IPS-18a (cell line): ENCODE data around the gene SORCS2.

ENCODE experiments used
- H3K27ac ChIP-seq: one replicate; pipeline ENCODE4 v1.5.1; 2013; ENCODE audit warnings: low read length
- H3K27me3 ChIP-seq: one replicate; pipeline ENCODE4 v1.6.1; 2013; ENCODE audit warnings: mild to moderate bottlenecking, low read length; ENCODE audit not compliant: control insufficient read depth, insufficient read depth
- H3K36me3 ChIP-seq: one replicate; pipeline ENCODE4 v1.6.1; 2013; ENCODE audit warnings: low read depth, low read length; ENCODE audit not compliant: control insufficient read depth
- H3K4me1 ChIP-seq: one replicate; pipeline ENCODE4 v1.6.1; 2013; ENCODE audit warnings: low read depth, low read length; ENCODE audit not compliant: control insufficient read depth
- H3K4me3 ChIP-seq: one replicate; pipeline ENCODE4 v1.5.1; 2013; ENCODE audit warnings: low read length
- H3K9ac ChIP-seq: one replicate; pipeline ENCODE4 v1.6.1; 2013; ENCODE audit warnings: mild to moderate bottlenecking, low read length, moderate library complexity
- H3K9me3 ChIP-seq: one replicate; pipeline ENCODE4 v1.6.1; 2013; ENCODE audit warnings: low read depth, low read length; ENCODE audit not compliant: control insufficient read depth

The SORCS2 gene

GRCh38 chr4:7196736-7197135 is 4.4 kb downstream of the SORCS2 start:
- Histone ChIP-seq H3K27ac (no peak overlapping the region), H3K9ac (no peak overlapping the region), H3K27me3 (peaks cover 40% of the 10 kb centered on the region), H3K9me3 (no peaks in the 10 kb centered on the region), H3K36me3 (no peaks in the 10 kb centered on the region), H3K4me3 (no peak overlapping the region), H3K4me1 (peaks cover 10% of the 10 kb centered on the region)

DNA sequence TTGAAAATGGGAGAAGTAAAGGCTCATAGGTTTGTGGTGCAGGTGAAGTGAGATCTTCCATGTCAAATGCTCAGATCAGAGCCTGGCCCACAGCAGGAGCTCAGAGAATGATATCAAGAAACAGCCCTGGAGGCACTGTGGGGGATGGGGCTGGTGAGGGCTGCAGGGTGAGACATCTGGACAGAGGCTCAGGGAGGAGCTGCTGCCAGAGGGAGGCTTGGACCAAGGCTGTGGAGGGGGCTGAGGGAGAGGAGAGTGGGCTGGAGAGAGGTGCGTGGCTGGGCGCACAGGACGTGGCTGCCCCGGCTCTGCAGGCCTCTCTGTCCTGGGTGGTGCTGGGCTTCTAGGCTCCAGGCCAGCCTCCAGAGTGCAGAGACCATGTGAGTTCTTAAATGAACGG is 5.6 kb downstream of the SORCS2 start:
- no peak overlapping the region for H3K27ac ChIP-seq
- no peak overlapping the region for H3K4me3 ChIP-seq
- no peak overlapping the region for H3K9ac ChIP-seq
- peaks cover 16% of the 10 kb centered on the region for H3K4me1 ChIP-seq
- H3K27me3 ChIP-seq: peaks cover 34% of the 10 kb centered on the region
- no peaks in the 10 kb centered on the region for H3K36me3 ChIP-seq
- H3K9me3 ChIP-seq: no peaks in the 10 kb centered on the region

DNA sequence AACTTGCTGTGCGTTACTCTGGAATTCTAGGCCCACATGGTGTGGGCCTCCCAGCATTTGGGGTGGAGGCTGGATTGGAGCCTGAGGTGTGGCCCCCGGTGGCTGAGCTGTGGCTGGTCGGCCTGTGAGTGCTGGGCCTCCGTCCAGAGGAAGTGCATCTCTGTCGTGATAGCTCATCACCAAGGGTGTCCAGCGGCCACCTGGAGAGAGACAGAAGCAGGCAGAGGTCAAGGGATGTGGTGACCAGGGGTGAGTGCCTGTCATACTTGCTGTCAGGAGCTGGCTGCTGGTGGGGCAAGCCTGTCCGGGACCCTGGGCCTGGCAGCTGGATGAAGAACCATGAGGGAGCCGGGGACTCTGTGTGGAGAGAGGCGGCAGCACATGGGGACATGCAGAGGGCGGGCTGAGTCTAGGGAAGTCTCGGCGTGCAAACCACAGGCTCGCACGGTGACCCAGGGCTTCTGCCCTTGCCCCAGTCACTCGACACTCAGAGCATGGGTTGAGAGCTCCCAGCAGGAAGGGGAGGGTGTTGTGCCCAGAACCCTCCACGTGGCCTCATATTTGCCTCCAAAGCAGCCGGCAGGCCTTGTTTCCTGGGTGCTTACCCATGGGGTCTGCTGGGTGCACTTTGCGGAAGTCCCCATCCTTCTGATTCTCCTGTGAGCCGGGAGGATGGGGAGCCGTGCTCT is 6.2 kb downstream of the SORCS2 start:
- H3K27me3 ChIP-seq: peaks cover 27% of the 10 kb centered on the region

DNA sequence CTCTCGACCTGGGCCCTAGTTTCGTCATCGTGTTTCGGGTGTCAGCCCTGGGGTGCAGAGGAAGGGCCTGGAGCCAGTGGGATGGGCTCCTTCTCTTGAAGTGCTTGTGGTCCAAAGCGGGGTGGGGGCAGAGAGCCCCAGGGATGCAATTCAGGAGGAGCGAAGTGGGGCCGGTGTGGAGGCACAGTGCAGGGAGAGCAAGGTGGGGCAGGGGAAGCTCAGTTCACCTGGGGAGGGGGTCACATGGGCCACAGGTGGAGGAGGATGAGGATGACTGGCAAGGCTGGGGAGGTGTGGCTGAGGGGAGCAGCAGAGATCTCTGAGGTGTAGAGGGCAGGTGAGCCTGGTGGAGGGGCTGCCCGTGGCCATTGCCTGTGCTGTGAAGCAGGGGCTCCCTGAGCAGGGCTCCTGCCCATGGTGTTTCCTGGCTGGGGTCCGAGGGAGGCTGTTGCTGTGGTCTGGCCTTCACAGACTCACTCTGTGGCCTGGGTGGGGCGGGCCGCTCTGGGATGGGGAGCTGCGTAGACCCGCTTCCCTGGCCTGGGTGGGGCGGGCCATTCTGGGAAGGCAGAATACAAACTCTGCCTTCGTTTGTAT is 6.9 kb downstream of the SORCS2 start:
- Histone ChIP-seq H3K4me1 (peaks cover 16% of the 10 kb centered on the region), H3K9ac (no peak overlapping the region), H3K4me3 (no peak overlapping the region), H3K27ac (no peak overlapping the region), H3K9me3 (no peaks in the 10 kb centered on the region), H3K27me3 (peaks cover 21% of the 10 kb centered on the region), H3K36me3 (no peaks in the 10 kb centered on the region)

More for the DNA sequence above, 6.2 kb downstream of the SORCS2 start:
- Histone ChIP-seq H3K36me3 (no peaks in the 10 kb centered on the region), H3K9me3 (no peaks in the 10 kb centered on the region), H3K27ac (no peak overlapping the region), H3K9ac (no peak overlapping the region), H3K4me1 (peaks cover 16% of the 10 kb centered on the region), H3K4me3 (no peak overlapping the region)

DNA sequence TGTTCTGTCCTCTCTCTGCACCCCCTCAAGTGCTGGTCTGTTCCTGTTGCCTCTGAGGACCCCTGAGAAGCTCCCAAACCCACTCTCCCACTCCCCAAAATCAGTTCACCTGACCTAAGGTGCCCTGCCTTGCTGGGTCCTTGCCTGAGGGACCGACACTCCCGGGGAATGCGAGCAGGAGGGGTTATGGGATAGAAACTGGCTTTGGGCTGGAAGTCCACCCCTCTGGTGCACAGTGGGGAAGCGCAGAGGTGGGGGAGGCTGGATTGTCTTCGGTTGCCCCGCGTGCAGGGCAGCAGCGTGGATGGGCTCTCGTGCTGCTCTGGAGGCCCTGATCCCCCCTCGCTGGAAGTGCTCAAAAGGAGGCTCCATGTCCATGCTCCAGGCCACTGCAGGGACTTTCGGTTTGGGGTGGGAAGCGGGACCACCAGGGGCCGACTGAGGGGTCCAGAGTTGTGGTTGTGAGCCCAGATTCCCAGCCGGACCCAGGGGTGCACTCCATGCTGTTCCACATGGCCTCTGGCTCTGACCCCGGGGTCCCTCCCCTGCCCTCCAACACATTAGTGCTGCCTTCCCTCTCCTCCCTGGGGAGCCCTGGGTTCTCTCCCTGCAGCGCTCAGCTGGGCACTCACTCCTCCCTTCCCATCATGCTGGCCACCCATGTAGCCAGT is 7.6 kb downstream of the SORCS2 start:
- H3K9ac ChIP-seq: no peak overlapping the region
- H3K9me3 ChIP-seq: no peaks in the 10 kb centered on the region
- H3K27me3 ChIP-seq: peaks cover 14% of the 10 kb centered on the region
- peaks cover 16% of the 10 kb centered on the region for H3K4me1 ChIP-seq
- no peak overlapping the region for H3K27ac ChIP-seq
- no peaks in the 10 kb centered on the region for H3K36me3 ChIP-seq
- no peak overlapping the region for H3K4me3 ChIP-seq

DNA sequence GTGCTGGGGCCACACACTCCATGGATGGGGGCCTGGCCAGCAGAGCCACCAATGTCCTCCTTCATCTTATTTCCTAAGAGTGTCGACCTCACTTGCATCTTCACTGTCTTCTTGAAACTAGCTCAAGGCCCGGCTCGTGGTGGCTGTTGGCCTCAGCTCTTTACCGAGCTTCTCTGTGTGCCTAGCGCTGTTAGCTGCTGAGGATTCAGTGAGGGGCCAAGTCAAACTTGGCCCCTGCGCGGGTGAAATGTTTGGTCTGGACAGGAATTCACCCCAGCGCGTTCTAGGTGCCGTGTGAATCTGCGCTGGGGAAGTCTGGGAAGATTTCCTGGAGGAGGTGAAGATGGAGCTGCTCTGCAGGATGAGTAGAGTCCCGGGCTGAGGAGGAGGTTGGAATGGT is 8.5 kb downstream of the SORCS2 start:
- Histone ChIP-seq H3K36me3 (no peaks in the 10 kb centered on the region), H3K9ac (no peak overlapping the region), H3K27ac (no peak overlapping the region), H3K4me1 (peaks cover 16% of the 10 kb centered on the region), H3K4me3 (no peak overlapping the region), H3K27me3 (peaks cover 5% of the 10 kb centered on the region), H3K9me3 (no peaks in the 10 kb centered on the region)

DNA sequence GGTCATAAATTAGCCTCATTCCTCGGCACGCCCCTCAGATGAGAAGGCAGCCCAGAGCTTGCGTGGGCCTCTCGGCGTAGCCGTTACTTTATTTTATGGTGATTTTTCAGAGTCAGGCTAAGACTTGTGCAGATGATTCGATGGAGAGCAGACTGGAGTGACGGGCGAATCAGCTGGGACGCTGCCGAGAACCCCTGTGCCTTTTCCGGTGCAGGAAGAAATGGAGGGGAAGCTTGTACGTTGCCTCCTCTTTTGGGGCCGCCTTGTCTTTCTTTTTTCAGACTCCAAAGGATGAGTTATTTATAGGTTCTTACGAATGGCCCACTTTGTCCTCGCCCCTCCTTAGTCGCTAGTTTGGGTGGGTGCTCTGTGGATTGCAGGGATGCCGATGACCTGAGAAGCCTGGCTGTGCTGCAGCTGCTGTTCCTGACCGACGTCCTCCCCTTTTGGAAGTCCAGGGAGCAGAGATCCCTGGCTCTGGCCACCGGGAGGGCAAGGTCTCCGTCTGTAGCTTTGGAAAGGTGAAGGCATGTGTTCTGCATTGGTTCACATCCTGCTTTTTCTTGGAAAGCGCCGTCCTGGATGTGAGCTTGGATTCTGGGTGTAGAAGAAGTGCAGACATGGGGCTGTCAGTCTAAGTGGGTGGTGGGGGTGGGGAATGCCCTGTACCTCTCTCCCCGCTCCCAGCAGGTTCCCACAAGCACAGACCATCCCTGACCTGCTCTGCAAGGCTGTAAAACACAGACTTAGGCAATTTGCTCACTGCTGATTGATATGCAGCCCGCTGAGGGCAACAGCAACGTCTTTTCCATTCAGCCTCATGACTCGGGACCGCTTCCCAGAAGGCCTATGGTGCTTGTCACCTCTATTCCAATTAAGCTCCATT is 9.3 kb downstream of the SORCS2 start:
- no peak overlapping the region for H3K9ac ChIP-seq
- H3K27ac ChIP-seq: no peak overlapping the region
- H3K4me3 ChIP-seq: no peak overlapping the region
- no peaks in the 10 kb centered on the region for H3K27me3 ChIP-seq
- H3K9me3 ChIP-seq: no peaks in the 10 kb centered on the region
- peaks cover 14% of the 10 kb centered on the region for H3K4me1 ChIP-seq
- no peaks in the 10 kb centered on the region for H3K36me3 ChIP-seq

GRCh38 chr4:7202411-7202810 is 10.1 kb downstream of the SORCS2 start:
- H3K9me3 ChIP-seq: no peaks in the 10 kb centered on the region
- H3K4me1 ChIP-seq: peaks cover 19% of the 10 kb centered on the region
- no peak overlapping the region for H3K9ac ChIP-seq
- no peak overlapping the region for H3K27ac ChIP-seq
- H3K4me3 ChIP-seq: no peak overlapping the region
- H3K27me3 ChIP-seq: no peaks in the 10 kb centered on the region
- H3K36me3 ChIP-seq: no peaks in the 10 kb centered on the region

- Histone ChIP-seq H3K4me3 (no peak overlapping the region), H3K36me3 (no peaks in the 10 kb centered on the region), H3K4me1 (peaks cover 22% of the 10 kb centered on the region), H3K27ac (no peak overlapping the region), H3K9me3 (no peaks in the 10 kb centered on the region), H3K9ac (no peak overlapping the region), H3K27me3 (no peaks in the 10 kb centered on the region)
Observed at GRCh38 chr4:7204656-7205387, 12.5 kb downstream of the SORCS2 start.

DNA sequence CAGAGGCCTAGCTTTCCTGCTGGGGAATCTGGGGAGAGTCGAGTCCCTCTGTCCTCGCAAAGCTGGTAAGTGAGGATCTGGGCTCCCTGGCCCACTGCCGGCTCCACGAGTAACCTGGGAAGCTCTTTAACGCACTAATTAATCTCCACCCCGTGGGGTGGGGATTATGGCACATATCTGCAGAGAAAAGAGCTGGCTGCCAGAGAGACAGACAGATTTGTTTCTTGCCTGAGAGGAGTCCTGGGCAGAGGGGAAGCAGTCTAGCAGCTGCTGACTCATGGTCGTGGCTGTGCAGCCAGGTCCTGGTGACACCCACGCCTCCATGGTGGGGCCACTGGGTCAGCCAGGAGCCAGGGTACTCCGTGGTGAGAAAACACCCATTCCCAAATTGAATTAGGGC is 14.0 kb downstream of the SORCS2 start:
- Histone ChIP-seq H3K27ac (no peak overlapping the region), H3K36me3 (no peaks in the 10 kb centered on the region), H3K27me3 (no peaks in the 10 kb centered on the region), H3K9me3 (no peaks in the 10 kb centered on the region), H3K9ac (no peak overlapping the region), H3K4me1 (peaks cover 22% of the 10 kb centered on the region), H3K4me3 (no peak overlapping the region)
